GM18507 (cell line): Measurements from ENCODE around the gene KBTBD13.
"Not testable (repeated sequence)": the region's sequence is repeated elsewhere in the genome, so short reads cannot be mapped to it uniquely, and the experiment has no call there.

ENCODE experiments used
- DNase-seq: peaks from one replicate; pipeline ENCODE4 v3.0.0; 2011; ENCODE audit warnings: low read depth; ENCODE audit not compliant: insufficient read length; ENCODE audit errors: extremely low spot score
- FAIRE-seq: peaks from 2 replicates; lab custom pipeline; 2011; peaks lifted over from hg19 to GRCh38; lab: Jason Lieb, UNC

KBTBD13 gene

DNA sequence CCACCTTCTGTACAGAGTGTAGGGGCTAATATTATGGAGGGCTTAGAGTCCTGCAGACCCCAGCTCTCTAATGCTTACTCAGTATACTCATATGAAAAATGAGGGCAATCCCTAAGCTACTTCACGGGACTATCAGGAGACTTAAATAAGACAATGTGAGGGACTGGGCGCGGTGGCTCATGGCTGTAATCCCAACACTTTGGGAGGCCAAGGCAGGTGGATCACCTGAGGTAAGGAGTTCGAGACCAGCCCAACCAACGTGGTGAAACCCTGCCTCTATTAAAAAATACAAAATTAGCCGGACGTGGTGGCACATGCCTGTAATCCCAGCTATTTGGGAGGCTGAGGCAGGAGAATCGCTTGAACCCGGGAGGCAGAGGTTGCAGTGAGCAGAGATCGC is 23.3 kb downstream of the KBTBD13 start:
- not testable (repeated sequence) for DNase-seq, FAIRE-seq

DNA sequence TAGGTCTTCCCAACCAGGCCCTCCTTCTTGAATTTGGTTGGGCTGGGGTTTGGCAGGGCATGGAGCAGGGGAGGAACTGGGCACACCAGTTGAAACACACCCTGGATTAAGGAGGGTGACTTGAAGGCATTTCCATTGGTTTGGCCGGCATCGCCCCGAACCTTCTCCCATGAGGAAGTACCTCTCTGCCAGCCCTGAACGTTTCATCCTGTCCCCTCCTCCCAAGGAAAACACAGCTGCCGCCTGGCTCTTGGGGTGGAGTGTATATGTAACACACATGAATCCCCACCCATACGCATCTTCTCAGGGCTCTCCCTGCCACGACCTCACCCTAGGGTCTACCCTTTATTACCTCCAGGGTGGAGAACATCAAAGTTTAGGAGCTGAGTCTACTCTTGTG is 23.9 kb downstream of the KBTBD13 start:
- DNase-seq = no peak
- FAIRE-seq = no peak

DNA sequence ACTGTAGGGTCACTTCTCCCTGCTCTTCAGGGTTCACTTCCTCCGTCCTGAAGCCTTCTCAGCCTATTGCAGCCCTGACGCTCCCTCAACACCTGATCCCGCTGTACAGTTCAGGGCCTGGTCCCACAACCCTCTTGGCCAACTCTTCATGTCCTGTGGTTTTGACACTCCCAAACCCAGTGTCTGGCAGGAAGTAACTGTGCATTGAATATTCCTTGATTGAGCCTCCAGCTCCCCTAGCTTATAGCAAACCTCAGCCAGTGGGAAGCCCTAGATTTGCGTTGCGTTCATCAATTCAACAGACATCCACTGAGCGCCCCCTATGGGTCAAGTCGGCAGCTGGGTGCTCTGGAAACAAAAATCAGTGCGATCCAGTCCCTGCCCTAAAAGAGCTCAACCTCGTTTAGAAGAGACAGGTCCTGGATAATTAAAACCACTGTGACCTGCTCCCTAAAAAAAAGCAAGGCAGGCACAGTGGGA is 24.9 kb downstream of the KBTBD13 start:
- FAIRE-seq (peak; percentile 21), DNase-seq (peak; percentile 47)

DNA sequence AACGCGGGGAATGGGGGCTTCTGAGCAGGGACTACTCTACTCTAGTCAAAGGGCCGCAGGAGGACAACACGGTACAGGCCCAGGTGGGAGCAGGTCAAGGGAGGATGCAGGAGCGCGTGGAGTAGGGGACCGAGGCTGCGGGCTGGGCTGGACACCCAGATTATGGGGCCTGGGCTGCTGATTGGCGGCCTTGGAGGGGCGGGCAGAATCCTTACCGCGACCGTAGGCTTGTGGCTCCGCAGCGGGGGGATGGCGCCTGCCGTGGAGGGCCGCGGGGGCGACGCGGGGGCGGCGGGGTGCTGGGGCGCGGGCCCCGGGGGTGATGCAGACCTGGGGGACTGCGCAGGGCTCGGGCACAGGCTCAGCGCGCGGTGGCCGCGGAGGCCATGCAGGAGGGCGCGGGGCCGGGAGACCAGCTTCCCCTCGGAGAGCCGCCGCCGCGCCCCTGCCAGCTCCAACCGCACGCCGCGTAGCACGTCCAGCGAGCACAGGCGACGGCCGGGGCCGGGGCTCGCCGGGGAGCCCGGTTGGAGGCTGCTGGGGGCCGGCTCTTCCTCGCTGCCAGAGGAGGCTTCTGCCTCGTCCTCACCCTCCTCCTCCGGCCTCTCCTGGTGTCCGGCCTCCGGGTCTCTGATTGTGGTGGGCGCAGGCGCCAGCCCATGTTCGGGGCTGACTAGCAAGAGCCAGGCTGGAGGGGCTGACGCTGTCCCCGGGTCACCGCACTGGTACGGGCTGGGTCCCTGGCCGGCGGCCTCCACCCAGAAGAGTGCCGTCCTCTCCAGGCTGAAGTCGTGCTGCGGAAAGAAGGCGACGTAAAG is 25.6 kb downstream of the KBTBD13 start:
- no peak for FAIRE-seq
- no peak for DNase-seq

DNA sequence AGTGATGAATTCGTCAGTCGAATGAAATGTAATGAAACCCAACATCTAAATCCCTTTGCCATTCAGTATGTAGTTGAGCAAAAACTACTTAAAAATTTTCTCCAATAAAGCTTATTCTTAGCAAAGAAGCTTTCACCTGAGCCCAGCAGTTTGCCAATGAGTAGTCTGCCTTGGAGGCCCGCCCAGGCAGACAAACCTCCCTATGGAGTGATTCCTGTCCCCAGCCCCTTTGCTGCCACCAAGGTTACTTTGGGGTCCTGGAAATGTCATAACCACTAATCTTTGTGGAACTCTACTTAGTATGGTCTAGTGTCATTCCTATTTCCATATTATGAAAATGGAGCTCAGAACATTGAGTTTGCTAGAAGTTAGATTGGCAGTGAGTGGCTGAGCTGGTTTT is 26.4 kb downstream of the KBTBD13 start:
- no peak for FAIRE-seq

DNA sequence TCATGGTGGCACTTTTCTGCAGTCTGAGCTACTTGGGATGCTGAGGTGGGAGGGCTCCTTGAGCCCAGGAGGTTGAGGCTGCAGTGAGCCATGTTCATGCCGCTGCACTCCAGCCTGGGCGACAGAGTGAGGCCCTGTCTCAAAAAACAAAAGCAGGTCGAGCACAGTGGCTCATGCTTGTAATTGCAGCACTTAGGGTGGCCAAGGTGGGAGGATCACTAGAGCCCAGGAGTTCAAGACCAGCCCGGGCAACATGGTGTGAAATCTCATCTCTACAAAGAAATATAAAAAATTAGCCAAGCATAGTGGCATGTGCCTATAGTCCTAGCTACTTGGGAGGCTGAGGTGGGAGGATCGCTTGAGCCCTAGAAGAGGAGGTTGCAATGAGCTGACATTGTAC is 28.5 kb downstream of the KBTBD13 start:
- DNase-seq (no peak), FAIRE-seq (no peak)

More for the DNA sequence above, 26.4 kb downstream of the KBTBD13 start:
- DNase-seq = no peak

DNA sequence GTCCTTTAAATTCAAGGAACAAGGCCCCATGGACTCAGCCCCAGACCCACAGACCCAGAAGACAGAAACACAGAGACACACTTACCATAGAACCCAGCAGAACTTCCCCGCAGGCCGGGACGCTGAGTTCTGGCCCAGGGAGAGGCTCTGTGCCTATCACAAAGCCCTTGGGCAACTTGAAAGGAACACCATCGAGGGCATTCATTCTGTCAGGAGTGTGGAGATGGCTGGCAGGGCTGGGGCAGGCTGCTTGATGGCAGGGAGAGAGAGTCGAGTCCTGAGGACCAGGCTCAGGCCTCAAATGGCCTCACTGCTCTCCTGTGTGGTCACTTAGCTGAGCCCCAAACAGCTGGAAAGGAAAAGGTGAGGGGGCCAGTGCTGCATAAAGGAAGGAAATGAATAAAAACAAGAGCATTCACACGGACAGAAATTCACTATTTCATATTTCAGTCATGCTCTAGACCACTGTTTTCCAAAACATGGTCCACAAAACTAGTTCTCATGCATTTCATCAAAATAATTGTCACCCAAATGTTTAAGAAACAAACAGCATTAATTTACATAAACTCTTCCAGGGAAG is 29.6 kb downstream of the KBTBD13 start:
- no peak for DNase-seq
- no peak for FAIRE-seq

DNA sequence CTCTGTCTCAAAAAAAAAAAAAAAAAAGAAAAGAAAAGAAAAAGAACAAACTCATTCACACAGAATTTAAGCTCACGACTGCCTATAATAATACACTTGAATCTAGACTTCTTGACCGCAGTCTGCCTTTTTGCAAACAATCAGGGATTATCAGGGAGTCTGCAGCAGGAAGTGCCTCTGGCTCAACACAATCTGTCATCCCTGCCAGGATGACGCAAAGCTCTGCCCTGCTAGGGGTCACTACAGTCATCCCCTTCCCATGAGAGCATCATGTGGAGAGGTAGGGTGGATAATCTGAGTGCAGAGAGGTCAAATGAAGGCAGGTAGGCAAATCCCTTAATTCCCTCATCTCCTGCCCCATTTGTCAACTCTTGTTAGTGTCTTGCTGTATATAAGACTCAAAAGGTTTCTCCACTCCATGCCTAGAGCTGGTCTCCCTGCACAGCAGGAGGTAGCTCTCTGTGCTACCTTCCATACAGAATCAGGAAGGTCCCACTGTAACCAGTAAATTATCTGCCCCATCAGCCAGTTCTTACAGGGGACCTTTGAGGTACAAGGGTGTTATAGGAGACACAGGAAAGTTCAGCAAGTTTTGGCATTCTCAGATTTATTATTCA is 34.2 kb downstream of the KBTBD13 start:
- no peak for DNase-seq
- no peak for FAIRE-seq

DNA sequence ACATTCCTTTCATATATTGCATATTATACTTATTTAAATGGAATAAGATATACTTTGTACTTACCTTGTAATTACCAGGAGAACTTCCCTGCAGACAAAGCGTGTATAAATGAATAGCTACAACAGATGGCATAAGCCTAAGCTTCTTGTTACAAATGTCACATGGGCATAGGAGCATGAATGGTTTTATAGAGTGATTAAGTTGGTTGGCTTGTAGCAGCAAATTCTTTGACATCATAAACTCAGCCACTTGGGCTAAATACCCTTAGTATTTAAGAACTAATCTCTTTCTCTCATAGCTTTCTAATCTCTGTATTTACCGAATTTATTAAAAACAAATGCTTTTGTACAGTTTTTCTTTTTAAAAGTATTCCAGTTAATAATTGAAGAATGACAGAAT is 38.5 kb downstream of the KBTBD13 start, which contains the start of gene UBAP1L:
TSS of gene UBAP1L (minus strand) at position 115 of the 400 bp plus-strand sequence. CDS start 8,985 bp downstream, outside the sequence.
- FAIRE-seq = no peak

DNA sequence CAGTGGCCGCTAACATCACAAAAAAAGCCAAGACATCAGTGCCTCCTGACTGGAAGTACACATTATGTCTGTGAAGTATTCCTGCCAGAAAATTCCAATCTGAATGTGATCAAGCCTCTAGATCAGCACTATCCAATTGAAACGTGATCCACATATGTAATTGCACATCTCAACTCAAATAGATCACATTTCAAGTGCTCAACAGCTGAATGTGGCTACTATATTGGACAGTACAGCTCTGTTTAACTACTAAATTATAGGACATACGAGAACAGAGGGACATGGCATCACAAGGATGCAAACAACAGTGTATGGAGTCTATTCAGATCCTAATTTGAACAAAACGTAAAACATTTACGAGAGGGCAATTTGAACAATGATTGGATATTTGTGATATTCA is 39.0 kb downstream of the KBTBD13 start:
- no peak for FAIRE-seq
- DNase-seq = no peak

More for the DNA sequence above, 38.5 kb downstream of the KBTBD13 start, which contains the start of gene UBAP1L:
- no peak for DNase-seq
